Peyer's patch (tissue), 4 donors: ENCODE data around the gene VSTM4. TPM values are rescaled to one million over a fixed set of nuclear protein-coding genes. Genes with fewer than 3 reads are reported as not detected.

Experiments used
- DNase-seq, 3 donors: peaks; one replicate each; pipeline ENCODE4 v3.0.0-alpha.2; 2017 to 2019
- H3K27ac ChIP-seq, 4 donors: fragments of 200-600 bp; sonication (generic); one replicate each; pipeline ENCODE4 v1.5.1; 2016 to 2019
- H3K27me3 ChIP-seq, 2 donors: fragments of 200-600 bp; sonication (generic); one replicate each; pipeline ENCODE4 v1.5.1; 2019
- H3K36me3 ChIP-seq, 3 donors: fragments of 200-600 bp; sonication (generic); one replicate each; pipeline ENCODE4 v1.5.1; 2016 to 2019
- H3K4me1 ChIP-seq, 4 donors: fragments of 200-600 bp; sonication (generic); one replicate each; pipeline ENCODE4 v1.5.1; 2016 to 2019
- H3K4me3 ChIP-seq, 4 donors: fragments of 200-600 bp; sonication (generic); 1 replicate in 3 of 4; 2 replicates in 1 of 4; pipeline ENCODE4 v1.5.1; 2016 to 2019; ENCODE audit warnings: mild to moderate bottlenecking in 1 of 4
- H3K9me3 ChIP-seq, 4 donors: fragments of 200-600 bp; sonication (generic); one replicate each; pipeline ENCODE4 v1.5.1; 2016 to 2019; ENCODE audit warnings: mild to moderate bottlenecking in 1 of 4
- CTCF ChIP-seq, 6 experiments: fragments of 450-650 bp in 4 of 6; fragments of 200-600 bp in 2 of 6; sonication (generic) in 1 of 6; IDR thresholded peaks; one replicate each; pipeline ENCODE4 v1.5.1; 2017 to 2019; ENCODE audit warnings: antibody characterized with exemption in 6 of 6, mild to moderate bottlenecking in 3 of 6, moderate library complexity in 1 of 6
- POLR2A ChIP-seq, 2 donors: fragments of 450-650 bp; IDR thresholded peaks; one replicate each; pipeline ENCODE4 v1.5.1; 2017; ENCODE audit warnings: antibody characterized with exemption in 2 of 2, mild to moderate bottlenecking in 2 of 2, moderate library complexity in 2 of 2
- total RNA-seq, 4 donors: library from RNA; depleted of rRNA; stranded (reverse); fragments of >200 nt; gene quantifications; one replicate each; pipeline ENCODE4 v1.1.0, GENCODE V29; 2016

VSTM4 gene
- total RNA-seq, 4 donors from 2014 or later = 1.7 to 4.7 (median 3.8) TPM

DNA sequence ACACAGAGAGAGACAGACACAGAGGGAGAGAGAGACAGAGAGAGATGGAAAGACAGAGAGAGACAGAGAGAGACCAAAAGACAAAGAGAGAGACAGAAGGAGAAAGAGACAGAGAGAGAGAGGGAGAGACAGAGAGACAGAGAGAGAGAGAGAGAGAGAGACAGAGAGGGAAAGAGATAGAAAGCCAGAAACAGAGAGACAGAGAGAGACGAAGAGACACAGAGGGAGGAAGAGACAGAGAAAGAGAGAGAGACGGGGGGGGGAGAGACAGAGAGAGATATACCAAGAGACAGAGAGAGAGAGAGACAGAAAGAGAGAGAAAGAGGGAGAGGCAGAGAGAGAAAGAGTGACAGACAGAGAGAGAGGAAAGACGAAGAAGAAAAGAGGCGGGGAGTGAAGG, 10.2 kb downstream of the VSTM4 start:
- no peak for DNase-seq
- Histone ChIP-seq H3K36me3 (no peaks in the 10 kb centered on the region), H3K27ac (no peak overlapping the region), H3K4me1 (peaks cover 0 to 20% (median 0%) of the 10 kb centered on the region in 4 donors), H3K27me3 (no peaks in the 10 kb centered on the region), H3K9me3 (no peaks in the 10 kb centered on the region), H3K4me3 (no peak overlapping the region)
- TF ChIP-seq POLR2A (IDR thresholded peaks at IDR 0.05) (no peak), CTCF (IDR thresholded peaks at IDR 0.05) (no peak)

DNA sequence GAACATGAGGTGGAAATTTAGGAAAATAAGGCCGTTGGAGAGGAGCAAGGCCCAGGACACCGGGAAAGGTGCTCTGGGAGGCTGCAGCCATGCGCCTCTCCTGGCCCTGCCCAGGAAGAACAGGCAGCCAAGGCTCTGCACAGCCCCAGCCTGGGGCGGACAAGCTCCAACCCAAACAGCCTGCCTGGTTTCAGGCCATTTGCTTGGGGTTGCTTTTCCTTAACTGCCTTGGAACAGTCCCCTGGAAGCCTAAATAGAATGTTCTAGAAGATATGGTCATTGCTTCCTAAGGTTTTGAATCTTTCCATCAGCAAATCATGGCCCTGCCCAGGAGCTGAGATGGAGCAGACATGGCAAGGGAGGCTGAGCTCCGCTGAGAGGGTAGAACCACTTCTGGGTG, 11.0 kb downstream of the VSTM4 start:
- no peaks in the 10 kb centered on the region for H3K27me3 ChIP-seq
- no peak for DNase-seq
- no peak overlapping the region for H3K27ac ChIP-seq
- H3K4me3 ChIP-seq = no peak overlapping the region
- H3K36me3 ChIP-seq = no peaks in the 10 kb centered on the region
- H3K9me3 ChIP-seq = no peaks in the 10 kb centered on the region
- TF ChIP-seq CTCF (IDR thresholded peaks at IDR 0.05) = no peak
- no peak for TF ChIP-seq POLR2A (IDR thresholded peaks at IDR 0.05)
- peaks cover 0 to 14% (median 0%) of the 10 kb centered on the region in 4 donors for H3K4me1 ChIP-seq

DNA sequence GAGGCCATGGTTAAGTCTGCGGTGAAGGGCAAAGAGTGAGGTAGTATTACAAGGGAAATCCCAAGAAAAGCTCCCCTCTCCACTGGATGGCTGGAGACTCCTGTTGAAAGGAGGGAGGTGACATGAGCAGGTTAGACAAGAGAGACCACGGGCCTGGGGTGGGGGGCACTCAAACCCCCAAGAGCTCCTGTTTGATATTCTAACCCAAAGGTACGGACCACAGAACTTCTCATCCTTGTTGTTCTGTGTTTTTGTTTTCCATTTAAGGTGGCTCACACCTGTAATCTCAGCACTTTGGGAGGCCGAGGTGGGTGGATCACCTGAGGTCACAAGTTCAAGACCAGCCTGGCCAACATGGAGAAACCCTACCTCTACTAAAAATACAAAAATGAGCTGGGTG, 11.6 kb downstream of the VSTM4 start:
- no peak overlapping the region for H3K4me3 ChIP-seq
- DNase-seq = no peak
- H3K27me3 ChIP-seq = no peaks in the 10 kb centered on the region
- H3K9me3 ChIP-seq = no peaks in the 10 kb centered on the region
- no peaks in the 10 kb centered on the region for H3K36me3 ChIP-seq
- H3K4me1 ChIP-seq = peaks cover 0 to 14% (median 0%) of the 10 kb centered on the region in 4 donors
- H3K27ac ChIP-seq = no peak overlapping the region
- no peak for TF ChIP-seq CTCF (IDR thresholded peaks at IDR 0.05)
- no peak for TF ChIP-seq POLR2A (IDR thresholded peaks at IDR 0.05)

DNA sequence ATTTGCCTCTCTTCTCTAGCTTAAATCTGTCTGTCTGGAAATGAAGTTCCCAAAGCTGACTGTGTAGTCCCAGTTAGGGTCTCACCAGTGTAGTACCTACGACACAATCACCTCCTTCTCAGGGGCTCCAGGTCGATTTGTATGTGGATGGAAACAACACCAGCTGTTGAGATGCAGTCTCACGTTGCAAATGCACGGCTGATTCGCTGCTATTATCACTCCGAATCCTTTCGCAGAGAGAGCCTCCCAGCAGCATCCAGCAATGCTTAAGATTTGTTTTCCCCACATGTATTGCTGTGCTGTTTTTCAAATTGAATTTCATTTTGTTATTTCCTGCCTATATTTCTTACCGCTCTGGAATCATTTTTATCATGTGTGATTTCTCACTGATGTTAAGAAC, 16.3 kb downstream of the VSTM4 start:
- Histone ChIP-seq H3K36me3 (no peaks in the 10 kb centered on the region), H3K27me3 (no peaks in the 10 kb centered on the region), H3K9me3 (no peaks in the 10 kb centered on the region), H3K4me1 (no peaks in the 10 kb centered on the region), H3K4me3 (no peak overlapping the region), H3K27ac (no peak overlapping the region)
- no peak for DNase-seq
- TF ChIP-seq POLR2A (IDR thresholded peaks at IDR 0.05) = no peak
- TF ChIP-seq CTCF (IDR thresholded peaks at IDR 0.05) = no peak

DNA sequence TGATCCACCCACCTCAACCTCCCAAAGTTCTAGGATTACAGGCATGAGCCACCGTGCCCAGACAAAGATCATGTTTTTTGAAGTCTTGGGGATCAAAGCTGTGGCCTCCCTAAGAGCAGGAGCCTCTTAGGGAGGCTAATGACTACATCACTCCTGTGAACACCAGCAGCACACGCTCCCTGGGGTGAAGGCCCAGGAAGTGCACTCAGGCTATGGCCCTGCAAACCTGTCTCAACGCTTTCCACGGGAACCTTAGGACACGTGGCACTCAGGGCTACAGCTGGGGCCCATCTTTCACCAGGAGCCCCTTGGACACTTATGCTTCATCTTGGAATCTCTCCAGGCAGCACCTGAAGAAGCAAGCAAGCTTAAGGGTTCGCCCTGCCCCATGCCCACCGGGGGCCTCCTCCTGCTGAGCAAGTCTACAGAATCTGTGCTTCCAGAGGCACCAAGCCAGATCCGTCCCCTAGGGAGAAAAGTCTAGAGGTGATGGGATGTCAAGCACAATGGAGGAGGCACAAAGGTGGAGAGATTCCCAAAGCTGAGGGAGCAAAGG, 18.4 kb downstream of the VSTM4 start:
- no peak for TF ChIP-seq POLR2A (IDR thresholded peaks at IDR 0.05)
- no peak for TF ChIP-seq CTCF (IDR thresholded peaks at IDR 0.05)
- H3K27ac ChIP-seq = no peak overlapping the region
- H3K9me3 ChIP-seq = no peaks in the 10 kb centered on the region
- H3K4me1 ChIP-seq = no peaks in the 10 kb centered on the region
- DNase-seq = no peak
- H3K36me3 ChIP-seq = no peaks in the 10 kb centered on the region
- H3K27me3 ChIP-seq = no peaks in the 10 kb centered on the region
- no peak overlapping the region for H3K4me3 ChIP-seq

DNA sequence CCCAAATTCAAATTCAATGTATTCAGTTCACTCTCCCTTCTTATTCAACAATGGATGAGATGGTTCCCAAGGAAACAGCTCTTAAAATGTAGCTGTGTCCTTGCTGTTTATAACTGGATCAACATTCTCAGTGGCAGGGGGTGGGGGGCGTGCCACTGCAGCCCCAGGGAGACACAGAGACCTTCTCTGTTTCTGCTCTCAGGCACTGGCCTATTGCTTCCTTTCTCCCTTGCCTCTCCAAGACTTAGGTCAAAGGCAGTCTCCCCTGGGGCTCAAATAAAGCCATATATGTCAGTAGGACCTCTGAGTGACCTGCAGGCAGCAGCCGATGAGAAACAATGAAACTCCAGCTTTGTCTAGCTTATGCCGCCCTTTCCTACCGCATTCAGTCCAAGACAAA, 20.7 kb downstream of the VSTM4 start:
- Histone ChIP-seq H3K9me3 (no peaks in the 10 kb centered on the region), H3K36me3 (no peaks in the 10 kb centered on the region), H3K27ac (no peak overlapping the region), H3K4me3 (no peak overlapping the region), H3K4me1 (no peaks in the 10 kb centered on the region), H3K27me3 (no peaks in the 10 kb centered on the region)
- TF ChIP-seq POLR2A (IDR thresholded peaks at IDR 0.05) = no peak
- TF ChIP-seq CTCF (IDR thresholded peaks at IDR 0.05) = no peak
- DNase-seq = peak in 1 of 3 donors; percentile 2
